ENCODE measurements around the gene STK11.

DNA sequence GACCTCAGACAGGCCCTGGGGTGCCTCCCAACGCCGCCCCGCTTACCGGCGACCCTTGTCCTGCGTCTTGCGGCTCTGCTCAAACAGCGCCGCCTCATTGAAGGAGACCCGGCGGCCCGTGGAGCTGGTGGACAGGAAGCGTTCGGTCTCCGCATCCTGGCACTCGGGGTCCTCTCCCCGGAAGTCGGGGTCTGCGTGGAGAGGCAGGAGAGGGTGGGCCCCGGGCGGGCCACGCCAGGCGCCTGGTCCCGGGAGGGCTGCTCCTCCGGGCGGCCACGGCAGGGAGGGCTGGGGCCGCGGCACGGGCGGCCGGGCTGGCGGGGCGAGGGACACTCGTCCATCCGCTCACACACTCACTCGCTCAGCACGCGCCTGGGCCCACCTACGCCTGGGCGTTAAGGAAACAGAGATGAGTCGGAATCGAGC lies 29.4 kb downstream of the STK11 start:
- TF ChIP-seq JUNB (IDR thresholded peaks at IDR 0.05; ENCODE audit: unreplicated experiment) (no peak), EZH2 (IDR thresholded peaks at IDR 0.05; ENCODE audit: low read depth, unreplicated experiment) (no peak), POLR2AphosphoS5 (IDR thresholded peaks at IDR 0.05; ENCODE audit: low read depth) (no peak), EZH2phosphoT487 (IDR thresholded peaks at IDR 0.05; ENCODE audit: unreplicated experiment) (no peak), NANOG (IDR thresholded peaks at IDR 0.05; ENCODE audit: borderline replicate concordance) (no peak), CREB1 (CRISPR knock-in tag; IDR thresholded peaks at IDR 0.05; ENCODE audit: low read depth) (no peak), STAT1 (IDR thresholded peaks at IDR 0.05; ENCODE audit: unreplicated experiment) (no peak)
- TF ChIP-seq, protein P1, sequence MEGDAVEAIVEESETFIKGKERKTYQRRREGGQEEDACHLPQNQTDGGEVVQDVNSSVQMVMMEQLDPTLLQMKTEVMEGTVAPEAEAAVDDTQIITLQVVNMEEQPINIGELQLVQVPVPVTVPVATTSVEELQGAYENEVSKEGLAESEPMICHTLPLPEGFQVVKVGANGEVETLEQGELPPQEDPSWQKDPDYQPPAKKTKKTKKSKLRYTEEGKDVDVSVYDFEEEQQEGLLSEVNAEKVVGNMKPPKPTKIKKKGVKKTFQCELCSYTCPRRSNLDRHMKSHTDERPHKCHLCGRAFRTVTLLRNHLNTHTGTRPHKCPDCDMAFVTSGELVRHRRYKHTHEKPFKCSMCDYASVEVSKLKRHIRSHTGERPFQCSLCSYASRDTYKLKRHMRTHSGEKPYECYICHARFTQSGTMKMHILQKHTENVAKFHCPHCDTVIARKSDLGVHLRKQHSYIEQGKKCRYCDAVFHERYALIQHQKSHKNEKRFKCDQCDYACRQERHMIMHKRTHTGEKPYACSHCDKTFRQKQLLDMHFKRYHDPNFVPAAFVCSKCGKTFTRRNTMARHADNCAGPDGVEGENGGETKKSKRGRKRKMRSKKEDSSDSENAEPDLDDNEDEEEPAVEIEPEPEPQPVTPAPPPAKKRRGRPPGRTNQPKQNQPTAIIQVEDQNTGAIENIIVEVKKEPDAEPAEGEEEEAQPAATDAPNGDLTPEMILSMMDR (conservative IDR thresholded peaks at IDR 0.05; ENCODE audit: low read depth in 2 of 2) = no peak
- TF ChIP-seq, protein P2, sequence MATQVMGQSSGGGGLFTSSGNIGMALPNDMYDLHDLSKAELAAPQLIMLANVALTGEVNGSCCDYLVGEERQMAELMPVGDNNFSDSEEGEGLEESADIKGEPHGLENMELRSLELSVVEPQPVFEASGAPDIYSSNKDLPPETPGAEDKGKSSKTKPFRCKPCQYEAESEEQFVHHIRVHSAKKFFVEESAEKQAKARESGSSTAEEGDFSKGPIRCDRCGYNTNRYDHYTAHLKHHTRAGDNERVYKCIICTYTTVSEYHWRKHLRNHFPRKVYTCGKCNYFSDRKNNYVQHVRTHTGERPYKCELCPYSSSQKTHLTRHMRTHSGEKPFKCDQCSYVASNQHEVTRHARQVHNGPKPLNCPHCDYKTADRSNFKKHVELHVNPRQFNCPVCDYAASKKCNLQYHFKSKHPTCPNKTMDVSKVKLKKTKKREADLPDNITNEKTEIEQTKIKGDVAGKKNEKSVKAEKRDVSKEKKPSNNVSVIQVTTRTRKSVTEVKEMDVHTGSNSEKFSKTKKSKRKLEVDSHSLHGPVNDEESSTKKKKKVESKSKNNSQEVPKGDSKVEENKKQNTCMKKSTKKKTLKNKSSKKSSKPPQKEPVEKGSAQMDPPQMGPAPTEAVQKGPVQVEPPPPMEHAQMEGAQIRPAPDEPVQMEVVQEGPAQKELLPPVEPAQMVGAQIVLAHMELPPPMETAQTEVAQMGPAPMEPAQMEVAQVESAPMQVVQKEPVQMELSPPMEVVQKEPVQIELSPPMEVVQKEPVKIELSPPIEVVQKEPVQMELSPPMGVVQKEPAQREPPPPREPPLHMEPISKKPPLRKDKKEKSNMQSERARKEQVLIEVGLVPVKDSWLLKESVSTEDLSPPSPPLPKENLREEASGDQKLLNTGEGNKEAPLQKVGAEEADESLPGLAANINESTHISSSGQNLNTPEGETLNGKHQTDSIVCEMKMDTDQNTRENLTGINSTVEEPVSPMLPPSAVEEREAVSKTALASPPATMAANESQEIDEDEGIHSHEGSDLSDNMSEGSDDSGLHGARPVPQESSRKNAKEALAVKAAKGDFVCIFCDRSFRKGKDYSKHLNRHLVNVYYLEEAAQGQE (IDR thresholded peaks at IDR 0.05; ENCODE audit: unreplicated experiment) = no peak
- TF ChIP-seq, protein P3, sequence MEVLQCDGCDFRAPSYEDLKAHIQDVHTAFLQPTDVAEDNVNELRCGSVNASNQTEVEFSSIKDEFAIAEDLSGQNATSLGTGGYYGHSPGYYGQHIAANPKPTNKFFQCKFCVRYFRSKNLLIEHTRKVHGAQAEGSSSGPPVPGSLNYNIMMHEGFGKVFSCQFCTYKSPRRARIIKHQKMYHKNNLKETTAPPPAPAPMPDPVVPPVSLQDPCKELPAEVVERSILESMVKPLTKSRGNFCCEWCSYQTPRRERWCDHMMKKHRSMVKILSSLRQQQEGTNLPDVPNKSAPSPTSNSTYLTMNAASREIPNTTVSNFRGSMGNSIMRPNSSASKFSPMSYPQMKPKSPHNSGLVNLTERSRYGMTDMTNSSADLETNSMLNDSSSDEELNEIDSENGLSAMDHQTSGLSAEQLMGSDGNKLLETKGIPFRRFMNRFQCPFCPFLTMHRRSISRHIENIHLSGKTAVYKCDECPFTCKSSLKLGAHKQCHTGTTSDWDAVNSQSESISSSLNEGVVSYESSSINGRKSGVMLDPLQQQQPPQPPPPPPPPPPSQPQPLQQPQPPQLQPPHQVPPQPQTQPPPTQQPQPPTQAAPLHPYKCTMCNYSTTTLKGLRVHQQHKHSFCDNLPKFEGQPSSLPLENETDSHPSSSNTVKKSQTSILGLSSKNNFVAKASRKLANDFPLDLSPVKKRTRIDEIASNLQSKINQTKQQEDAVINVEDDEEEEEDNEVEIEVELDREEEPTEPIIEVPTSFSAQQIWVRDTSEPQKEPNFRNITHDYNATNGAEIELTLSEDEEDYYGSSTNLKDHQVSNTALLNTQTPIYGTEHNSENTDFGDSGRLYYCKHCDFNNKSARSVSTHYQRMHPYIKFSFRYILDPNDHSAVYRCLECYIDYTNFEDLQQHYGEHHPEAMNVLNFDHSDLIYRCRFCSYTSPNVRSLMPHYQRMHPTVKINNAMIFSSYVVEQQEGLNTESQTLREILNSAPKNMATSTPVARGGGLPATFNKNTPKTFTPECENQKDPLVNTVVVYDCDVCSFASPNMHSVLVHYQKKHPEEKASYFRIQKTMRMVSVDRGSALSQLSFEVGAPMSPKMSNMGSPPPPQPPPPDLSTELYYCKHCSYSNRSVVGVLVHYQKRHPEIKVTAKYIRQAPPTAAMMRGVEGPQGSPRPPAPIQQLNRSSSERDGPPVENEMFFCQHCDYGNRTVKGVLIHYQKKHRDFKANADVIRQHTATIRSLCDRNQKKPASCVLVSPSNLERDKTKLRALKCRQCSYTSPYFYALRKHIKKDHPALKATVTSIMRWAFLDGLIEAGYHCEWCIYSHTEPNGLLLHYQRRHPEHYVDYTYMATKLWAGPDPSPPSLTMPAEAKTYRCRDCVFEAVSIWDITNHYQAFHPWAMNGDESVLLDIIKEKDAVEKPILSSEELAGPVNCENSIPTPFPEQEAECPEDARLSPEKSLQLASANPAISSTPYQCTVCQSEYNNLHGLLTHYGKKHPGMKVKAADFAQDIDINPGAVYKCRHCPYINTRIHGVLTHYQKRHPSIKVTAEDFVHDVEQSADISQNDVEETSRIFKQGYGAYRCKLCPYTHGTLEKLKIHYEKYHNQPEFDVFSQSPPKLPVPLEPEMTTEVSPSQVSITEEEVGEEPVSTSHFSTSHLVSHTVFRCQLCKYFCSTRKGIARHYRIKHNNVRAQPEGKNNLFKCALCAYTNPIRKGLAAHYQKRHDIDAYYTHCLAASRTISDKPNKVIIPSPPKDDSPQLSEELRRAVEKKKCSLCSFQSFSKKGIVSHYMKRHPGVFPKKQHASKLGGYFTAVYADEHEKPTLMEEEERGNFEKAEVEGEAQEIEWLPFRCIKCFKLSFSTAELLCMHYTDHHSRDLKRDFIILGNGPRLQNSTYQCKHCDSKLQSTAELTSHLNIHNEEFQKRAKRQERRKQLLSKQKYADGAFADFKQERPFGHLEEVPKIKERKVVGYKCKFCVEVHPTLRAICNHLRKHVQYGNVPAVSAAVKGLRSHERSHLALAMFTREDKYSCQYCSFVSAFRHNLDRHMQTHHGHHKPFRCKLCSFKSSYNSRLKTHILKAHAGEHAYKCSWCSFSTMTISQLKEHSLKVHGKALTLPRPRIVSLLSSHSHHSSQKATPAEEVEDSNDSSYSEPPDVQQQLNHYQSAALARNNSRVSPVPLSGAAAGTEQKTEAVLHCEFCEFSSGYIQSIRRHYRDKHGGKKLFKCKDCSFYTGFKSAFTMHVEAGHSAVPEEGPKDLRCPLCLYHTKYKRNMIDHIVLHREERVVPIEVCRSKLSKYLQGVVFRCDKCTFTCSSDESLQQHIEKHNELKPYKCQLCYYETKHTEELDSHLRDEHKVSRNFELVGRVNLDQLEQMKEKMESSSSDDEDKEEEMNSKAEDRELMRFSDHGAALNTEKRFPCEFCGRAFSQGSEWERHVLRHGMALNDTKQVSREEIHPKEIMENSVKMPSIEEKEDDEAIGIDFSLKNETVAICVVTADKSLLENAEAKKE (CRISPR knock-in tag; IDR thresholded peaks at IDR 0.05) = no peak
- TF ChIP-seq, protein P4, sequence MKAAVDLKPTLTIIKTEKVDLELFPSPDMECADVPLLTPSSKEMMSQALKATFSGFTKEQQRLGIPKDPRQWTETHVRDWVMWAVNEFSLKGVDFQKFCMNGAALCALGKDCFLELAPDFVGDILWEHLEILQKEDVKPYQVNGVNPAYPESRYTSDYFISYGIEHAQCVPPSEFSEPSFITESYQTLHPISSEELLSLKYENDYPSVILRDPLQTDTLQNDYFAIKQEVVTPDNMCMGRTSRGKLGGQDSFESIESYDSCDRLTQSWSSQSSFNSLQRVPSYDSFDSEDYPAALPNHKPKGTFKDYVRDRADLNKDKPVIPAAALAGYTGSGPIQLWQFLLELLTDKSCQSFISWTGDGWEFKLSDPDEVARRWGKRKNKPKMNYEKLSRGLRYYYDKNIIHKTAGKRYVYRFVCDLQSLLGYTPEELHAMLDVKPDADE (IDR thresholded peaks at IDR 0.05) = no peak

Data from GM23338 (cell line).